ENCODE measurements around the gene CCDC141. TPM values are rescaled to one million over a fixed set of nuclear protein-coding genes. Genes with fewer than 3 reads are reported as not detected.

CCDC141 gene
- total RNA-seq, 2 experiments from 2014 or later: 17.0 to 19.5 TPM

DNA sequence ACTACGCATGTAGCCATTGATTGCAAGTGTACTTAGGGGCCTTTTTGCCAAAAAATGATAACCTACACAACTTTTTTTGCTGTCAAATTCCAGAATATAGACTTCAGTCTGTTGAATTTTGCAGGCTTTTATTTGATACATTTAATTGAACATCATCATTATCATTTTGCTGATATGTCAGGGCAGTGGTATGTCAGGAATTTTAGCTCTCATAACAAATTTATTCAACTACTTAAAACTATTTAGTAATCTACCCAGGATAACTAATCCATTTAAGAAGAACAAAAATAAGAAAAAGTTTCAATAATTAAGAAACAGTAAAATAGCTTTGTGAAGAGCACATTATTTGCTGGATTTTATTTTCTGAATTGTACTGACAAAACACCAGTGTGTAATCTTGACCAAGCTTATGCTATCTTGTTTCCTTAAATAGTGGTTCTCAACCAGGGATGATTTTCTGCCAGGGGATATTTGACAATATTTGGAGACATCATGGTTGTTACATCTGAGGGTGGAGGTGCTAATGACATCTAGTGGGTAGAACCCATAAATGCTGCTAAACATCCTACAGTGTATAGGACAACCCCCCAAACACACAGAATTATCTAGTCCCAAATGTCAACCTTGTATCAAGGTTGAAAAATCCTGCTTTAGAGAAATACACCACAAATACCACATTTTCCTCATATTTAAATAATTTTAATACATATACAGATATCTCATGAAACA, 230.6 kb downstream of the CCDC141 start:
- peak overlapping the region; percentile 30 for H3K27ac Mint-ChIP-seq
- ATAC-seq (peak; percentile 60), DNase-seq (no peak)
- no peaks in the 10 kb centered on the region for H3K27me3 Mint-ChIP-seq (ENCODE audit: low read depth)
- no peak overlapping the region for H3K4me3 Mint-ChIP-seq
- ChIA-PET POLR2A (interaction anchor here (0.8 kb wide), 1 partner anchor 50 kb away, joined by 3 read pairs; no protein-coding TSS in a partner anchor), CTCF (interaction anchor here (1.1 to 3.3 kb wide), 15 partner anchors 10 to 341 kb away, joined by 3 to 21 read pairs (median 4); partner anchors contain the start of genes FKBP7 and TTN)
- H3K36me3 Mint-ChIP-seq (ENCODE audit: low read depth): peaks cover 7% of the 10 kb centered on the region
- H3K9me3 Mint-ChIP-seq (ENCODE audit: insufficient read depth): no peaks in the 10 kb centered on the region
- H3K4me1 Mint-ChIP-seq (ENCODE audit: low read depth): peaks cover 32% of the 10 kb centered on the region

DNA sequence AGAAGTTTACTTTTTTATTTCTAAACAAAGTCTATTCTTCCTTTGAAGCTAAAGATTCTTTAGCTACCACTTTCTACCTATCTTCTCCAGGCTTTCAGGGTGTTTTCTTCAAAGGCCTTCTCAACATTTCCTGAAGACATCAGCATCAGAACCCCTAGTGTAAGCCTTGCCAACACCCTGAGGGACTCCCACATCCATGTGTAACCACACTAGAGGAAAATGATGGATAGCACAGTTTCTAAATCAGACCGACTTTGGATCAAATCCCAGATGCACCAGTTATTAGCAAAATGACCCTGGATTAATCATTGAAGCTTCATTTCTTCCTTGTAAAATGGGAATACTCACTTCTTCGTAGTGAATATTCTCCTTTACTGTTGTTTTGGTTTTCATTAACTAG, 238.0 kb downstream of the CCDC141 start:
- CTCF ChIA-PET: interaction anchor here (1.3 to 1.4 kb wide), 2 partner anchors 50 to 60 kb away, joined by 3 to 5 read pairs; no protein-coding TSS in a partner anchor
- Mint-ChIP-seq H3K4me1 (ENCODE audit: low read depth) (no peaks in the 10 kb centered on the region), H3K27ac (no peak overlapping the region), H3K9me3 (ENCODE audit: insufficient read depth) (no peaks in the 10 kb centered on the region), H3K27me3 (ENCODE audit: low read depth) (no peaks in the 10 kb centered on the region), H3K4me3 (no peak overlapping the region), H3K36me3 (ENCODE audit: low read depth) (no peaks in the 10 kb centered on the region)
- ATAC-seq: no peak
- no peak for DNase-seq
- POLR2A ChIA-PET: no interaction called here

GRCh38 chr2:178811045-178811444, 238.9 kb downstream of the CCDC141 start:
- no peaks in the 10 kb centered on the region for H3K9me3 Mint-ChIP-seq (ENCODE audit: insufficient read depth)
- no peaks in the 10 kb centered on the region for H3K36me3 Mint-ChIP-seq (ENCODE audit: low read depth)
- ATAC-seq (no peak), DNase-seq (no peak)
- H3K4me3 Mint-ChIP-seq: no peak overlapping the region
- H3K27ac Mint-ChIP-seq: no peak overlapping the region
- ChIA-PET CTCF (interaction anchor here (1.3 to 1.4 kb wide), 3 partner anchors 9 to 61 kb away, joined by 3 to 5 read pairs (median 3); no protein-coding TSS in a partner anchor), POLR2A (no interaction called here)
- H3K4me1 Mint-ChIP-seq (ENCODE audit: low read depth): no peaks in the 10 kb centered on the region
- H3K27me3 Mint-ChIP-seq (ENCODE audit: low read depth): no peaks in the 10 kb centered on the region

- ChIA-PET CTCF (interaction anchor here (1.4 kb wide), 2 partner anchors 9 to 49 kb away, joined by 3 to 5 read pairs; no protein-coding TSS in a partner anchor), POLR2A (no interaction called here)
- ATAC-seq (no peak), DNase-seq (no peak)
- Mint-ChIP-seq H3K4me1 (ENCODE audit: low read depth) (no peaks in the 10 kb centered on the region), H3K36me3 (ENCODE audit: low read depth) (no peaks in the 10 kb centered on the region), H3K27me3 (ENCODE audit: low read depth) (no peaks in the 10 kb centered on the region), H3K9me3 (ENCODE audit: insufficient read depth) (no peaks in the 10 kb centered on the region), H3K27ac (no peak overlapping the region), H3K4me3 (no peak overlapping the region)
Observed at GRCh38 chr2:178810422-178810821, 239.5 kb downstream of the CCDC141 start.

DNA sequence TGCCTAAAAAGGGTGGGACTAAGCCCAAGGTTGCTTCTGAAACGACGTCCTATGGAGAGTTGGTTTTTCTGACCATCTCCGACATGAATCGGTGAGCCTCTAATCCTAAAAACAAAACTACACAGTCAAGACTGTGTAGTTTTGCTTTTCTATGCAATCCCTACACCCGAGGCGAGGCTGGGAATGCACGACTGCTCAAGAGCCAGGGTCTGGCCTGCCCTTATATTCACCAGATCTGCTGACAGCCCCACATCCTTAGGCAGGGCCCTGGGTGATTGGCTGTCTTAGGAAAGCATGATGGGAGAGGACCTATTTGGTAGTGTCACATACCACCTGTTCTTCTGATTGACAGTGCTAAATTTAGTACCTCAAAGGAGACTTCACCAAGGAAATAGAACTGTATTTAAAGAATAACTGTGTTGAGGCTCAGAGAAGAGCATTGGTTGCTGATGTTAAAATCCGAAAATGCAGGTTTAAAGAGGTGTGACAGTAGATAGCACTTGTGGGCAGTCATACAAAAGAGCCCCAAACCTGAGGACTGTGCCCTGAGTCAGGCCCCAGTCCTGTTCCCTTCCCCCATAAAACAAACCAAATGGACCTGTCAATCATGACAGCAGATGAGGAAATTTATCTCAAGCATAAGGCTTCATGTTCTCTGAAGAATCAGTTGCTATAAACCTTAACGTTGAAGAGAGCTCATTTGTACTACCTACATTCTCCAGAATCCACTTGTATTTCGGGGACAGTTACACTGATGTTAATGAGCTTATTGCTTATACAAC, 242.5 kb downstream of the CCDC141 start, which contains the start of gene TTN:
Gene TTN, minus strand, starts transcription at position 197 of the 782 bp plus-strand sequence. CDS start 2,781 bp downstream, outside the sequence.
- H3K4me1 Mint-ChIP-seq (ENCODE audit: low read depth): peaks cover 3% of the 10 kb centered on the region
- DNase-seq (no peak), ATAC-seq (no peak)
- no peak within 1 kb of the TSS for H3K27ac Mint-ChIP-seq
- no peak within 1 kb of the TSS for H3K4me3 Mint-ChIP-seq
- no peaks in the 10 kb centered on the region for H3K36me3 Mint-ChIP-seq (ENCODE audit: low read depth)
- no peaks in the 10 kb centered on the region for H3K27me3 Mint-ChIP-seq (ENCODE audit: low read depth)
- H3K9me3 Mint-ChIP-seq (ENCODE audit: insufficient read depth): no peaks in the 10 kb centered on the region
- CTCF ChIA-PET: interaction anchor here (0.8 to 5.3 kb wide), 3 partner anchors 10 to 46 kb away, joined by 3 to 21 read pairs (median 4); no protein-coding TSS in a partner anchor
- POLR2A ChIA-PET: no interaction called here

GRCh38 chr2:178806543-178806942, 243.4 kb downstream of the CCDC141 start:
- Mint-ChIP-seq H3K4me3 (no peak overlapping the region), H3K9me3 (ENCODE audit: insufficient read depth) (no peaks in the 10 kb centered on the region), H3K27ac (no peak overlapping the region), H3K4me1 (ENCODE audit: low read depth) (peaks cover 3% of the 10 kb centered on the region), H3K36me3 (ENCODE audit: low read depth) (no peaks in the 10 kb centered on the region), H3K27me3 (ENCODE audit: low read depth) (no peaks in the 10 kb centered on the region)
- DNase-seq: no peak
- CTCF ChIA-PET: interaction anchor here (0.8 to 5.3 kb wide), 4 partner anchors 9 to 85 kb away, joined by 3 to 21 read pairs (median 4); no protein-coding TSS in a partner anchor
- POLR2A ChIA-PET: interaction anchor here (1.1 kb wide), 1 partner anchor 112 kb away, joined by 3 read pairs; no protein-coding TSS in a partner anchor
- ATAC-seq: no peak

DNA sequence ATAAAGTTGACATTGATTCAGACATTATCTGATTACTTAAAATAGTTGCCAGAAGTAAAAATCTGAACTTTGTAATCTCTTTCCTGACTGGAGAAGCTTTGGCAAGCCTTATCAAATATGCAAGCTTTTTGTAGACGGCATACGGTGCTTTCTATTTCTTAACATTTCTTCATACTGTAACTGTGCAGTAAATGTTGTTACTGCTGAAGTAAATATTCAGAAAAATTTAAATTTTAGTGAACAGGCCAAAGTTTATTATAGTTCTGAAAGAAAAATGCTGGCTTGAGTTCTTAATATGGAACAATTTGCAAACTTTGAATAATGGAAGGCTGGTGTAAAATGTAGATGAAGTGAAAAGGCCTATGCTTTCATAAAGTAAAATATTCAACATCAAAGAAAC, 244.5 kb downstream of the CCDC141 start:
- DNase-seq (no peak), ATAC-seq (no peak)
- Mint-ChIP-seq H3K27me3 (ENCODE audit: low read depth) (no peaks in the 10 kb centered on the region), H3K36me3 (ENCODE audit: low read depth) (no peaks in the 10 kb centered on the region), H3K4me3 (no peak overlapping the region), H3K9me3 (ENCODE audit: insufficient read depth) (no peaks in the 10 kb centered on the region), H3K4me1 (ENCODE audit: low read depth) (peaks cover 3% of the 10 kb centered on the region), H3K27ac (no peak overlapping the region)
- CTCF ChIA-PET: interaction anchor here (1.1 to 5.3 kb wide), 3 partner anchors 15 to 86 kb away, joined by 3 to 21 read pairs (median 7); no protein-coding TSS in a partner anchor
- POLR2A ChIA-PET: no interaction called here

GRCh38 chr2:178804791-178805190, 245.1 kb downstream of the CCDC141 start:
- DNase-seq (no peak), ATAC-seq (no peak)
- no peak overlapping the region for H3K27ac Mint-ChIP-seq
- H3K4me3 Mint-ChIP-seq: no peak overlapping the region
- no peaks in the 10 kb centered on the region for H3K9me3 Mint-ChIP-seq (ENCODE audit: insufficient read depth)
- no peaks in the 10 kb centered on the region for H3K27me3 Mint-ChIP-seq (ENCODE audit: low read depth)
- H3K36me3 Mint-ChIP-seq (ENCODE audit: low read depth): no peaks in the 10 kb centered on the region
- ChIA-PET POLR2A (no interaction called here), CTCF (interaction anchor here (1.0 to 5.3 kb wide), 5 partner anchors 9 to 242 kb away, joined by 3 to 21 read pairs (median 3); no protein-coding TSS in a partner anchor)
- peaks cover 3% of the 10 kb centered on the region for H3K4me1 Mint-ChIP-seq (ENCODE audit: low read depth)

DNA sequence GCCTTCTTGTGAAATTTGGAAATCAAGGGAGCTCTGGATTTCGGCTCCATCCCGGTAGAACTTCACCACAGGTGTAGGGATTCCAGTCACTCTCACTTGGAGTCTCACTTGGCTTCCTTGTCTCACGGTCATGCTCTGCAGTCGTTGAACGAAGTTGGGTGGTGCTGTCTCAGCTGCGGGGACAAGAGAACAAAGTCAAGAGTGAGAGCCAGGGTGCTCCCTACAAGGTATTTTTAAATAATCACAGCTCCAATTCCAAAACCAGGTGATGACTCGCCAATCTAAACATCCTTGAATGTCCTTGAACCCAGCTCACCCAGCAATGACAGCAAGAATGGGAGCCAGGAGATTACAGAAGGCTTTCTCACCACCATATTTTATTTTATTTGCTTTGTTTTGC, 249.4 kb downstream of the CCDC141 start:
- CTCF ChIA-PET: interaction anchor here (0.7 to 3.0 kb wide), 4 partner anchors 19 to 329 kb away, joined by 3 to 15 read pairs (median 4); no protein-coding TSS in a partner anchor
- Mint-ChIP-seq H3K4me1 (ENCODE audit: low read depth) (peaks cover 3% of the 10 kb centered on the region), H3K27me3 (ENCODE audit: low read depth) (no peaks in the 10 kb centered on the region), H3K9me3 (ENCODE audit: insufficient read depth) (no peaks in the 10 kb centered on the region), H3K36me3 (ENCODE audit: low read depth) (no peaks in the 10 kb centered on the region), H3K4me3 (no peak overlapping the region), H3K27ac (no peak overlapping the region)
- no peak for DNase-seq
- POLR2A ChIA-PET: no interaction called here
- no peak for ATAC-seq

DNA sequence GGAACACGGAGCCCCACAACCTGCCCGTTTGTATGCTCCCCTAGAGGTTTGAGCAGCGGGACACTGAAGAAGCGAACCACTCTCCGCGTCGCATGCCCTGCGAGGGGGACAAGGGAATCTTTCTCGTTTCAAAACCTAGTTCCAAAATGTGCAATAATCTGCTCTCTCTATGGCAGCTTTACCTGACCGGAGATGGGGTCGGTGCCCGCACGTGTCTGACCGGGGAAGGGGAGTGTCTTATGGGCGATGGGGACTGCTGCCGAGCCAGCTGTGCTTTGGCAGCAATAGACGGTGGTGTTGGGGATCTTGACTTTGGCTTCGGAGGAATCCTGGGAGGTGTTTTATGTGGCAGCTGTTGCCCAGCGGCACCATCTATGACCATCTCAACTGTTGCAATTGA, 250.6 kb downstream of the CCDC141 start:
- Mint-ChIP-seq H3K4me1 (ENCODE audit: low read depth) (no peaks in the 10 kb centered on the region), H3K36me3 (ENCODE audit: low read depth) (peaks cover under 1% of the 10 kb centered on the region), H3K4me3 (no peak overlapping the region), H3K27ac (no peak overlapping the region), H3K27me3 (ENCODE audit: low read depth) (no peaks in the 10 kb centered on the region), H3K9me3 (ENCODE audit: insufficient read depth) (no peaks in the 10 kb centered on the region)
- ChIA-PET CTCF (no interaction called here), POLR2A (no interaction called here)
- no peak for ATAC-seq
- DNase-seq: no peak

- H3K9me3 Mint-ChIP-seq (ENCODE audit: insufficient read depth): no peaks in the 10 kb centered on the region
- H3K4me3 Mint-ChIP-seq: no peak overlapping the region
- ATAC-seq (no peak), DNase-seq (no peak)
- no peaks in the 10 kb centered on the region for H3K4me1 Mint-ChIP-seq (ENCODE audit: low read depth)
- ChIA-PET CTCF (interaction anchor here (0.7 to 4.4 kb wide), 16 partner anchors 8 to 423 kb away, joined by 3 to 23 read pairs (median 4); no protein-coding TSS in a partner anchor), POLR2A (no interaction called here)
- H3K36me3 Mint-ChIP-seq (ENCODE audit: low read depth): peaks cover 8% of the 10 kb centered on the region
- no peaks in the 10 kb centered on the region for H3K27me3 Mint-ChIP-seq (ENCODE audit: low read depth)
- H3K27ac Mint-ChIP-seq: no peak overlapping the region
Observed at GRCh38 chr2:178796079-178796677, 253.8 kb downstream of the CCDC141 start.

Measured in activated CD8-positive, alpha-beta T cell treated with anti-CD3 and anti-CD28 coated beads, Interleukin-2, amount 10 ng/mL, durations not matched to agents 7 days and 5 days (primary cell).